HUES48 (cell line): ENCODE data around the gene ADGRG1.

Source experiments
- H3K27ac ChIP-seq: one replicate; pipeline ENCODE4 v1.7.0; 2013; ENCODE audit warnings: low read depth, low read length, inconsistent platforms
- H3K27me3 ChIP-seq: 2 replicates; pipeline ENCODE4 v1.6.1; 2013; ENCODE audit warnings: mild to moderate bottlenecking, low read length; ENCODE audit not compliant: control insufficient read depth, insufficient read depth
- H3K36me3 ChIP-seq: 2 replicates; pipeline ENCODE4 v1.6.1; 2013; ENCODE audit warnings: low read length; ENCODE audit not compliant: control insufficient read depth, insufficient read depth
- H3K4me1 ChIP-seq: 2 replicates; pipeline ENCODE4 v1.6.1; 2013; ENCODE audit warnings: mild to moderate bottlenecking, low read length; ENCODE audit not compliant: control insufficient read depth, insufficient read depth
- H3K4me3 ChIP-seq: 2 replicates; pipeline ENCODE4 v1.5.1; 2013; ENCODE audit warnings: mild to moderate bottlenecking, low read depth, low read length
- H3K9ac ChIP-seq: 2 replicates; pipeline ENCODE4 v1.6.1; 2013; ENCODE audit warnings: mild to moderate bottlenecking, low read depth, low read length, moderate library complexity
- H3K9me3 ChIP-seq: 2 replicates; pipeline ENCODE4 v1.6.1; 2013; ENCODE audit warnings: low read length; ENCODE audit not compliant: control insufficient read depth, insufficient read depth

The ADGRG1 gene

GRCh38 chr16:57622361-57623250, 5.8 kb upstream of the ADGRG1 start:
- Histone ChIP-seq H3K4me1 (peaks cover 15% of the 10 kb centered on the region), H3K4me3 (no peak overlapping the region)

GRCh38 chr16:57623251-57624043, 5.0 kb upstream of the ADGRG1 start:
- no peaks in the 10 kb centered on the region for H3K36me3 ChIP-seq
- H3K4me3 ChIP-seq: no peak overlapping the region
- no peak overlapping the region for H3K9ac ChIP-seq
- H3K4me1 ChIP-seq: peaks cover 22% of the 10 kb centered on the region
- no peaks in the 10 kb centered on the region for H3K27me3 ChIP-seq
- no peaks in the 10 kb centered on the region for H3K9me3 ChIP-seq
- no peak overlapping the region for H3K27ac ChIP-seq

More at GRCh38 chr16:57622361-57623250, 5.8 kb upstream of the ADGRG1 start:
- Histone ChIP-seq H3K36me3 (no peaks in the 10 kb centered on the region), H3K9ac (no peak overlapping the region), H3K9me3 (no peaks in the 10 kb centered on the region), H3K27me3 (no peaks in the 10 kb centered on the region), H3K27ac (no peak overlapping the region)

- no peak overlapping the region for H3K4me3 ChIP-seq
- H3K27ac ChIP-seq: no peak overlapping the region
- no peaks in the 10 kb centered on the region for H3K27me3 ChIP-seq
- peaks cover 26% of the 10 kb centered on the region for H3K4me1 ChIP-seq
- no peaks in the 10 kb centered on the region for H3K9me3 ChIP-seq
- H3K9ac ChIP-seq: no peak overlapping the region
- H3K36me3 ChIP-seq: no peaks in the 10 kb centered on the region
These were observed 4.3 kb upstream of the ADGRG1 start for GRCh38 chr16:57624044-57624688.

GRCh38 chr16:57624806-57625500, 3.5 kb upstream of the ADGRG1 start:
- H3K4me1 ChIP-seq: peaks cover 21% of the 10 kb centered on the region
- H3K36me3 ChIP-seq: no peaks in the 10 kb centered on the region
- no peaks in the 10 kb centered on the region for H3K27me3 ChIP-seq
- no peak overlapping the region for H3K9ac ChIP-seq
- H3K9me3 ChIP-seq: no peaks in the 10 kb centered on the region
- no peak overlapping the region for H3K4me3 ChIP-seq
- H3K27ac ChIP-seq: no peak overlapping the region

GRCh38 chr16:57626420-57627170, 1.8 kb upstream of the ADGRG1 start:
- no peaks in the 10 kb centered on the region for H3K27me3 ChIP-seq
- H3K36me3 ChIP-seq: no peaks in the 10 kb centered on the region
- peaks cover 21% of the 10 kb centered on the region for H3K4me1 ChIP-seq
- H3K4me3 ChIP-seq: no peak overlapping the region
- H3K9me3 ChIP-seq: no peaks in the 10 kb centered on the region
- H3K9ac ChIP-seq: no peak overlapping the region
- H3K27ac ChIP-seq: no peak overlapping the region

GRCh38 chr16:57627184-57627871, 1.1 kb upstream of the ADGRG1 start:
- H3K36me3 ChIP-seq: no peaks in the 10 kb centered on the region
- peaks cover 21% of the 10 kb centered on the region for H3K4me1 ChIP-seq
- H3K27ac ChIP-seq: peak overlapping the region; percentile 59
- no peak overlapping the region for H3K9ac ChIP-seq
- no peaks in the 10 kb centered on the region for H3K27me3 ChIP-seq
- H3K4me3 ChIP-seq: no peak overlapping the region
- H3K9me3 ChIP-seq: no peaks in the 10 kb centered on the region

GRCh38 chr16:57628783-57629293, 408 bp downstream of the ADGRG1 start:
- no peaks in the 10 kb centered on the region for H3K27me3 ChIP-seq
- no peak overlapping the region for H3K4me3 ChIP-seq
- H3K27ac ChIP-seq: no peak overlapping the region
- H3K36me3 ChIP-seq: no peaks in the 10 kb centered on the region
- peaks cover 15% of the 10 kb centered on the region for H3K4me1 ChIP-seq
- no peaks in the 10 kb centered on the region for H3K9me3 ChIP-seq
- H3K9ac ChIP-seq: no peak overlapping the region

- no peaks in the 10 kb centered on the region for H3K27me3 ChIP-seq
- no peaks in the 10 kb centered on the region for H3K36me3 ChIP-seq
- no peaks in the 10 kb centered on the region for H3K9me3 ChIP-seq
- H3K9ac ChIP-seq: no peak overlapping the region
- no peak overlapping the region for H3K4me3 ChIP-seq
- peaks cover 15% of the 10 kb centered on the region for H3K4me1 ChIP-seq
- H3K27ac ChIP-seq: no peak overlapping the region
These were observed 1.3 kb downstream of the ADGRG1 start for GRCh38 chr16:57629516-57630406.

- H3K4me3 ChIP-seq: no peak overlapping the region
- no peaks in the 10 kb centered on the region for H3K9me3 ChIP-seq
- no peak overlapping the region for H3K9ac ChIP-seq
- no peaks in the 10 kb centered on the region for H3K36me3 ChIP-seq
- H3K4me1 ChIP-seq: peaks cover 15% of the 10 kb centered on the region
- H3K27me3 ChIP-seq: no peaks in the 10 kb centered on the region
- no peak overlapping the region for H3K27ac ChIP-seq
These were observed 2.0 kb downstream of the ADGRG1 start for GRCh38 chr16:57630407-57630797.
